NCI-H1105 treated with DMSO at 0.1 percent for 48 hours (cell line): ENCODE measurements around the gene TMEM178B.

Source experiments
- DNase-seq: peaks from one replicate; lab custom pipeline; 2025; lab: John Stamatoyannopoulos, UW

Gene TMEM178B

GRCh38 chr7:141527076-141527475 lies 453.2 kb downstream of the TMEM178B start:
- no peak for DNase-seq

DNA sequence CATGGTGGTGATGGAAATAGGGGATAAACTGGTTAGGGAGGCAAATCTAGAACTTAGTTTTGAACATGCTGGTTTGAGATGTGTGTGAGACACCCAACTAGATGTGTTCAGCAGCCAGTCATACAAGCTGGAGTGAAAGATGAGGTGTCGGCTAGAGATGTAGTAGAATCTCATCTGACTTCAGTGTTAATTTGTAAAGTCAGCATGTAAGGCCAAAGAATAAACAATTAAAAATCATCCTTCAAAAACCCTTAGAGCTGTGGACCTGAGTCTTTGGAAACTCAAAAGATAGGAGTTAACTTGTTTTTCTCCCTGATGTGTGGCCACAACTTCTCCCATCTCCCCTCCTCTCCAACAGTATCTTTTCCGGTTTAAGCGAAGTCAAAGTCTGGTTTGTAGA lies 454.5 kb downstream of the TMEM178B start:
- DNase-seq = no peak
